MG63 (cell line): ENCODE measurements around the gene SYVN1. TPM values are rescaled to one million over a fixed set of nuclear protein-coding genes. Genes with fewer than 3 reads are reported as not detected.
A peak's percentile ranks its signal among the peaks of the same experiment; 100 is the strongest.

ENCODE experiments used
- DNase-seq: peaks from one replicate; pipeline ENCODE4 v3.0.0-alpha.2; 2020
- H3K27me3 ChIP-seq: fragments of 250-450 bp; sonication (Bioruptor Pico); 2 replicates; pipeline ENCODE4 v1.5.1; 2020; ENCODE audit warnings: mild to moderate bottlenecking, moderate library complexity
- H3K36me3 ChIP-seq: fragments of 250-450 bp; sonication (Bioruptor Pico); 2 replicates; pipeline ENCODE4 v1.5.1; 2020; ENCODE audit warnings: mild to moderate bottlenecking, moderate library complexity
- H3K4me3 ChIP-seq: fragments of 250-450 bp; sonication (Bioruptor Pico); 2 replicates; pipeline ENCODE4 v1.5.1; 2020; ENCODE audit warnings: mild to moderate bottlenecking, moderate library complexity
- H3K9me3 ChIP-seq: fragments of 250-450 bp; sonication (Bioruptor Pico); 2 replicates; pipeline ENCODE4 v1.5.1; 2020; ENCODE audit warnings: mild to moderate bottlenecking, moderate library complexity
- total RNA-seq: library from RNA; depleted of rRNA; stranded (reverse); fragments of >200 nt; shearing (Covaris generic); gene quantifications from 2 replicates; pipeline ENCODE4 v1.2.3, GENCODE V29; 2014; ENCODE audit warnings: low replicate concordance; rRNA removed

SYVN1 gene
- total RNA-seq, 1 experiment from 2014 or later = 18.3 TPM

- no peak for DNase-seq
- Histone ChIP-seq H3K27me3 (no peaks in the 10 kb centered on the region), H3K36me3 (peaks cover 25% of the 10 kb centered on the region), H3K9me3 (no peaks in the 10 kb centered on the region), H3K4me3 (no peak overlapping the region)
These were observed 44.7 kb downstream of the SYVN1 start for GRCh38 chr11:65089621-65090020.

GRCh38 chr11:65087827-65088226 is 46.5 kb downstream of the SYVN1 start:
- no peak for DNase-seq
- Histone ChIP-seq H3K36me3 (peaks cover 29% of the 10 kb centered on the region), H3K9me3 (no peaks in the 10 kb centered on the region), H3K27me3 (no peaks in the 10 kb centered on the region), H3K4me3 (no peak overlapping the region)

GRCh38 chr11:65087216-65087615 is 47.1 kb downstream of the SYVN1 start:
- Histone ChIP-seq H3K36me3 (peaks cover 32% of the 10 kb centered on the region), H3K4me3 (no peak overlapping the region), H3K27me3 (no peaks in the 10 kb centered on the region), H3K9me3 (no peaks in the 10 kb centered on the region)
- no peak for DNase-seq

GRCh38 chr11:65086809-65087208 is 47.5 kb downstream of the SYVN1 start:
- no peak for DNase-seq
- Histone ChIP-seq H3K36me3 (peaks cover 36% of the 10 kb centered on the region), H3K27me3 (no peaks in the 10 kb centered on the region), H3K4me3 (no peak overlapping the region), H3K9me3 (no peaks in the 10 kb centered on the region)

- H3K27me3 ChIP-seq = no peaks in the 10 kb centered on the region
- no peak for DNase-seq
- peaks cover 47% of the 10 kb centered on the region for H3K36me3 ChIP-seq
- H3K9me3 ChIP-seq = no peaks in the 10 kb centered on the region
- no peak overlapping the region; the same call in 1 of the 2 replicates for H3K4me3 ChIP-seq
These were observed 48.9 kb downstream of the SYVN1 start for GRCh38 chr11:65085446-65085845.

- Histone ChIP-seq H3K36me3 (peaks cover 54% of the 10 kb centered on the region), H3K9me3 (no peaks in the 10 kb centered on the region), H3K27me3 (no peaks in the 10 kb centered on the region), H3K4me3 (peak overlapping the region; percentile 77)
- DNase-seq = no peak
These were observed 49.5 kb downstream of the SYVN1 start for GRCh38 chr11:65084598-65085375.

- Histone ChIP-seq H3K9me3 (no peaks in the 10 kb centered on the region), H3K4me3 (peak within 1 kb of the TSS; percentile 77), H3K27me3 (no peaks in the 10 kb centered on the region), H3K36me3 (peaks cover 59% of the 10 kb centered on the region)
- DNase-seq = peak; percentile 96
These were observed 50.3 kb downstream of the SYVN1 start, which contains the start of the genes CDCA5 and ZFPL1 for GRCh38 chr11:65083834-65084597. TSS of gene CDCA5 (minus strand) at chr11:65084040. CDS start at chr11:65083978, 62 bp downstream. TSS of gene ZFPL1 (plus strand) at chr11:65084222. CDS start at chr11:65084699, 477 bp downstream.

GRCh38 chr11:65083134-65083833 is 51.0 kb downstream of the SYVN1 start:
- DNase-seq = no peak
- Histone ChIP-seq H3K4me3 (peak overlapping the region; percentile 77), H3K9me3 (no peaks in the 10 kb centered on the region), H3K27me3 (no peaks in the 10 kb centered on the region), H3K36me3 (peaks cover 65% of the 10 kb centered on the region)

- no peak for DNase-seq
- Histone ChIP-seq H3K27me3 (no peaks in the 10 kb centered on the region), H3K9me3 (no peaks in the 10 kb centered on the region), H3K4me3 (no peak overlapping the region), H3K36me3 (peaks cover 61% of the 10 kb centered on the region)
These were observed 55.5 kb downstream of the SYVN1 start for GRCh38 chr11:65078786-65079342.

GRCh38 chr11:65078151-65078550 is 56.2 kb downstream of the SYVN1 start:
- Histone ChIP-seq H3K9me3 (no peaks in the 10 kb centered on the region), H3K27me3 (no peaks in the 10 kb centered on the region), H3K36me3 (peaks cover 61% of the 10 kb centered on the region), H3K4me3 (no peak overlapping the region)
- peak; percentile 27 for DNase-seq

GRCh38 chr11:65077451-65077850 is 56.9 kb downstream of the SYVN1 start:
- Histone ChIP-seq H3K9me3 (no peaks in the 10 kb centered on the region), H3K27me3 (no peaks in the 10 kb centered on the region), H3K36me3 (peaks cover 54% of the 10 kb centered on the region), H3K4me3 (no peak overlapping the region)
- DNase-seq = no peak

Other genes starting within 250 kb of the SYVN1 start
- 4.6 and 18.6 TPM in 2 replicates for gene ATG2A, start 217.3 kb downstream of the SYVN1 start, total RNA-seq
- 5.4 and 8.8 TPM in 2 replicates for gene PPP2R5B, start 209.8 kb downstream of the SYVN1 start, total RNA-seq
- gene GPHA2, start 198.6 kb downstream of the SYVN1 start, total RNA-seq = not detected in 2 replicates
- not detected in 2 replicates for gene MAJIN, start 162.4 kb downstream of the SYVN1 start, total RNA-seq
- 1.3 TPM in 1 of 2 replicates, not detected in the other for gene BATF2, start 137.5 kb downstream of the SYVN1 start, total RNA-seq
- gene ARL2, start 120.4 kb downstream of the SYVN1 start, total RNA-seq = 170 and 249 TPM in 2 replicates
- 11.2 and 18.5 TPM in 2 replicates for gene SNX15, start 107.1 kb downstream of the SYVN1 start, total RNA-seq
- 42.1 and 54.8 TPM in 2 replicates for gene SAC3D1, start 93.3 kb downstream of the SYVN1 start, total RNA-seq
- gene NAALADL1, start 76.0 kb downstream of the SYVN1 start, total RNA-seq = not detected in 2 replicates
- gene CDCA5, start 50.5 kb downstream of the SYVN1 start, total RNA-seq = 42.5 and 43.5 TPM in 2 replicates
- gene ZFPL1, start 50.3 kb downstream of the SYVN1 start, total RNA-seq = 70.2 and 88.7 TPM in 2 replicates
- gene VPS51, start 38.3 kb downstream of the SYVN1 start, total RNA-seq = 60.9 and 117 TPM in 2 replicates
- gene TM7SF2, start 22.6 kb downstream of the SYVN1 start, total RNA-seq = 3.5 and 10.9 TPM in 2 replicates
- gene ZNHIT2, start 16.8 kb downstream of the SYVN1 start, total RNA-seq = 12.0 and 14.4 TPM in 2 replicates
- 283 and 364 TPM in 2 replicates for gene FAU, start 12.4 kb downstream of the SYVN1 start, total RNA-seq
- 74.4 and 79.4 TPM in 2 replicates for gene MRPL49, start 12.2 kb downstream of the SYVN1 start, total RNA-seq
- gene SPDYC, start 35.7 kb upstream of the SYVN1 start, total RNA-seq = not detected in 2 replicates
- gene CAPN1, start 47.4 kb upstream of the SYVN1 start, total RNA-seq = 99.3 and 167 TPM in 2 replicates
- gene POLA2, start 127.4 kb upstream of the SYVN1 start, total RNA-seq = 4.6 and 8.9 TPM in 2 replicates
- gene CDC42EP2, start 180.3 kb upstream of the SYVN1 start, total RNA-seq = 10.3 and 19.1 TPM in 2 replicates
- 57.9 and 78.1 TPM in 2 replicates for gene DPF2, start 199.3 kb upstream of the SYVN1 start, total RNA-seq
- 0.36 and 2.2 TPM in 2 replicates for gene TIGD3, start 220.2 kb upstream of the SYVN1 start, total RNA-seq
- 1.9 TPM in 2 replicates for gene SLC25A45, start 248.1 kb upstream of the SYVN1 start, total RNA-seq